Esophagus muscularis mucosa (tissue), 4 donors: ENCODE measurements around the gene SPN. TPM values are rescaled to one million over a fixed set of nuclear protein-coding genes. Genes with fewer than 3 reads are reported as not detected.

Experiments
- DNase-seq: peaks from one replicate; pipeline ENCODE4 v3.0.0-alpha.2; 2017; ENCODE audit errors: extremely low spot score
- H3K27ac ChIP-seq, 4 donors: fragments of 200-600 bp; sonication (generic); replicated peaks in 1 of 4; 1 replicate in 3 of 4; 2 replicates in 1 of 4; pipeline ENCODE4 v1.5.1; 2016 to 2019; ENCODE audit warnings: mild to moderate bottlenecking in 1 of 4
- H3K27me3 ChIP-seq, 4 donors: fragments of 200-600 bp; sonication (generic); one replicate each; pipeline versions ENCODE4 v1.5.1 to v1.6.0; 2016 to 2019
- H3K36me3 ChIP-seq, 4 donors: fragments of 200-600 bp; sonication (generic); one replicate each; pipeline ENCODE4 v1.5.1; 2016 to 2019
- H3K4me1 ChIP-seq, 4 donors: fragments of 200-600 bp; sonication (generic); one replicate each; pipeline ENCODE4 v1.5.1; 2016 to 2019
- H3K4me3 ChIP-seq, 4 donors: fragments of 200-600 bp; sonication (generic); 1 replicate in 2 of 4; 2 replicates in 2 of 4; pipeline ENCODE4 v1.5.1; 2016 to 2019; ENCODE audit warnings: mild to moderate bottlenecking in 4 of 4, moderate library complexity in 1 of 4
- H3K9me3 ChIP-seq, 4 donors: fragments of 200-600 bp; sonication (generic); 1 replicate in 3 of 4; 2 replicates in 1 of 4; pipeline ENCODE4 v1.5.1; 2016 to 2019
- CTCF ChIP-seq, 3 experiments: fragments of 200-600 bp in 2 of 3; fragments of 450-650 bp in 1 of 3; sonication (generic) in 2 of 3; IDR thresholded peaks; one replicate each; pipeline ENCODE4 v1.5.1; 2017 to 2019; ENCODE audit warnings: antibody characterized with exemption in 3 of 3, mild to moderate bottlenecking in 2 of 3, moderate library complexity in 1 of 3
- EP300 ChIP-seq: sonication (generic); formaldehyde crosslinking; IDR thresholded peaks from one replicate; pipeline ENCODE4 v1.6.1; 2017; ENCODE audit warnings: antibody characterized with exemption
- POLR2A ChIP-seq: fragments of 450-650 bp; IDR thresholded peaks from one replicate; pipeline ENCODE4 v1.6.1; 2017; ENCODE audit warnings: antibody characterized with exemption, moderate library complexity, mild to moderate bottlenecking, low read depth
- POLR2AphosphoS5 ChIP-seq, 2 donors: sonication (generic); formaldehyde crosslinking; IDR thresholded peaks; one replicate each; pipeline ENCODE4 v1.6.1; 2017; ENCODE audit warnings: antibody characterized with exemption in 2 of 2
- WGBS: methylation state at CpG from one replicate; pipeline ENCODE4 v1.1.5; 2018; 5-methylcytosine and 5-hydroxymethylcytosine counted together
- intact Hi-C: fragments of 100-400 bp; cut with DNase I; formaldehyde crosslinking; loops from one replicate; pipeline ENCODE4 v1.15.1; 2023
- total RNA-seq, 4 donors: library from RNA; depleted of rRNA; stranded (reverse); fragments of >200 nt; gene quantifications; one replicate each; pipeline versions ENCODE4 v1.1.0 to v1.2.1, GENCODE V29; 2016

The SPN gene
- total RNA-seq, 4 donors from 2014 or later: 1.1 to 4.2 (median 2.6) TPM

- Histone ChIP-seq H3K4me3 (no peak overlapping the region), H3K4me1 (no peaks in the 10 kb centered on the region), H3K27me3 (no peaks in the 10 kb centered on the region), H3K36me3 (no peaks in the 10 kb centered on the region), H3K27ac (no peak overlapping the region), H3K9me3 (no peaks in the 10 kb centered on the region)
- TF ChIP-seq CTCF (IDR thresholded peaks at IDR 0.05): no peak
- TF ChIP-seq POLR2AphosphoS5 (IDR thresholded peaks at IDR 0.05): no peak
- intact Hi-C loops: no loop called here
- DNase-seq: no peak
- WGBS: 84% methylated on average over 9 of the region's 9 CpGs
These were observed 18.6 kb upstream of the SPN start for GRCh38 chr16:29644338-29644857.

- no peak overlapping the region for H3K27ac ChIP-seq
- H3K4me3 ChIP-seq: no peak overlapping the region
- 77% methylated on average over 4 of the region's 4 CpGs for WGBS
- no peaks in the 10 kb centered on the region for H3K4me1 ChIP-seq
- H3K27me3 ChIP-seq: no peaks in the 10 kb centered on the region
- no peak for DNase-seq
- no peaks in the 10 kb centered on the region for H3K9me3 ChIP-seq
- intact Hi-C loops: no loop called here
- H3K36me3 ChIP-seq: no peaks in the 10 kb centered on the region
- TF ChIP-seq EP300: no peak
- TF ChIP-seq POLR2AphosphoS5 (IDR thresholded peaks at IDR 0.05): no peak
- TF ChIP-seq POLR2A: no peak
- TF ChIP-seq CTCF (IDR thresholded peaks at IDR 0.05): no peak
These were observed 17.9 kb upstream of the SPN start for GRCh38 chr16:29644973-29645693.

- H3K4me1 ChIP-seq: no peaks in the 10 kb centered on the region
- no peak overlapping the region for H3K27ac ChIP-seq
- intact Hi-C loops: no loop called here
- no peak for TF ChIP-seq POLR2AphosphoS5 (IDR thresholded peaks at IDR 0.05)
- TF ChIP-seq EP300: no peak
- TF ChIP-seq POLR2A: no peak
- TF ChIP-seq CTCF (IDR thresholded peaks at IDR 0.05): no peak
- DNase-seq: no peak
- H3K27me3 ChIP-seq: no peaks in the 10 kb centered on the region
- H3K4me3 ChIP-seq: no peak overlapping the region
- H3K36me3 ChIP-seq: no peaks in the 10 kb centered on the region
- 72% methylated on average over 4 of the region's 4 CpGs for WGBS
- H3K9me3 ChIP-seq: no peaks in the 10 kb centered on the region
These were observed 17.3 kb upstream of the SPN start for GRCh38 chr16:29645694-29646187.

- Histone ChIP-seq H3K4me3 (no peak overlapping the region), H3K9me3 (no peaks in the 10 kb centered on the region), H3K27ac (no peak overlapping the region), H3K27me3 (no peaks in the 10 kb centered on the region), H3K4me1 (no peaks in the 10 kb centered on the region), H3K36me3 (no peaks in the 10 kb centered on the region)
- 83% methylated on average over 3 of the region's 3 CpGs for WGBS
- intact Hi-C loops: no loop called here
- TF ChIP-seq POLR2AphosphoS5 (IDR thresholded peaks at IDR 0.05) (no peak), EP300 (no peak), CTCF (IDR thresholded peaks at IDR 0.05) (no peak), POLR2A (no peak)
- no peak for DNase-seq
These were observed 16.1 kb upstream of the SPN start for GRCh38 chr16:29646947-29647346.
